Left hindlimb (tissue), 1 donor: ENCODE data around the gene PCGF3.
"Not testable (repeated sequence)": the region's sequence is repeated elsewhere in the genome, so short reads cannot be mapped to it uniquely, and the experiment has no call there.

Source experiments
- DNase-seq: peaks from one replicate; pipeline ENCODE4 v3.0.0-alpha.2; 2018

PCGF3 gene

GRCh38 chr4:683247-683897, 22.3 kb upstream of the PCGF3 start:
- peak; percentile 32 for DNase-seq

DNA sequence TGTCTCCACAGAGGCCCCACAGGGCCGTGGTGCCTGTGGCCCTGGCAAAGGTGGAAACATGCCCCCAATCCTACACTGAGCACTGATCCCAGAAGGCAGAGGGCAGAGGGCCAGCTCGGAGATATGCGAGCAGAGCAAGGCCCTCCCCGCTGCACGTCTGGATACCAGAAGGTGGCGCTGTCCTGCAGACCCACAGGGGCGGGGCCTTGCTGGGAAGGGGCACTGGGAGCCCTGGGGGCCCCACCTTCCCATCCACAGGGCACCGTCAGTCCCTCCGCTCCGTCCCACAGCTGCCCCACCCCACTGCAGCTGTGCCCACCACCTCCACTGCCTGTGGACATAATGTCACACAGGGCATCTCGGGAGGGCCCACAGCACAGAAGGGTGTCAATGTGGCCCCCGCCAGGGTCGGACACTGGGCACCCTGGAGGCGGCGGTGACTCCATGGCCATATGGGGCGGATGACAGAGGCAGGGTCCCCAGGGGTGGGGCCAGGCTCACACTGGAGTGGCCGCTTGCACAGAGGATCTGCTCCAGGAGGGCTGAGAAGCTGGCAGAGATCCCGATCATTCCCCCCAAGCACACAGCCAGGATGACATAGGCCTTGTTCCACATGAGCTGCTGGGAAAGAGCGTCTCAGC, 21.5 kb upstream of the PCGF3 start:
- DNase-seq = peak; percentile 64

DNA sequence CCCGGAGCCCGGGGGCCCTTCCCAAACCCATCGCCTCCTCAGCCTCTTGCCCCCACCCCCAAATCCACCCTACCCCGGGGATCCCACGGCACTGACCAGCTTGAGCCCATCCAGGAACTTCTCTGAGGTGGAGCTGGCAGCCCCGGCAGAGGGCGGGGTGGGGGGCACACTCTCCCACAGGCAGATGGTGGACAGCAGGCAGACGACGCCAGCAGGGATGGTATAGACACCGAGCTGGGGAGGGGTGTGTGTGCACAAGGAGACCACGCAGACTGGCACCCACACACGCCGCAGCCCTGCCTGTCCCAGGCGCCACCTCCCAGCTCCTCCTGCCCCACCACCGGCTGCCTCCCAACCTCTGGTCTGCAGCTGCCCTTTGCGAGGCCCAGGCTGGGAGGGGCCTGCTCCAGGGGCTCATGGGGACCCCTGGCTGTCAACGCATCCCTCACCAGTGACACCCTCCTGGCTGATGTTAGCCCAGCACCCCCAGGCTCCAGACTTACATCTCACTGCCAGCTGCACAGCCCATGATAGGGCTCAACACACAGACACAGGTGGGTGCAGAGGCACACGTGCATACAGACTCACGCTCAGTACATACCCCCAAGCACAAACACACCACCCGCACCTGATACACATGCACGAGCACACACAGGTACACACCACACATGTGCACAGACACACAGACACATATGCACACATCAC, 20.9 kb upstream of the PCGF3 start:
- DNase-seq = peak; percentile 33

DNA sequence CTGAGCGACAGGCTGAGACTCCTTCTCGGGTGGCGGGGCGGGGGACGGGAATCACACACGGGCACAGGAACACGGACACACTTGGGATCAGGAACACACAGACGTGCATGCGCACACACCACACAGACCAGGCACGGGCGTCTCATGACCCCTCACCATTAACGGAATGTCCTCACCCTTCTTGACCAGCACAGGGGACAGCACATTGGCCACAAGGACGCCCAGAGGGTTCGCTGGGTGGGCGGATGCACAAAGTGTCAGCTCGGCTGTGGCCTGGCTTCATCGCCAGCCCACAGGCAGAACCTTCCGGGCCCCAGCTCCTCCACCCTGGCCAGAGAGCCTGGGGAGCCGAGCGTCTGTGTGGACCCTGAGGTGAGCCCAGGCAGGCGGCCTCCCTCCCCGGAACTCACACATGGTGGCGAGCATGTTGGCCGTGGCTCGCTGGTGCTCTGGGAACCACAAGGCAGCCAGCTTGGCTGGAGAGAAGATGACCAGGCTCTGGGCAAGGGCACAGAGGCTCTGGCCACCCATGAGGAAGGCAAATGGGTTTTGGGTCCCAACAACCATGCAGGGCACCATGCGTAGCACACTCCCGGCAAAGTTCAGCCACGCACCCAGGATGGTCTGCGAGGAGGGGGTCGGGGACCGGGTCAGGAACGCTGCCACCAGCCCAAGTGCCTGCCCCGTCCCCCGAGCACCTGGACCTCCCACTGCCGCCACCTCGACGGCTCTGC, 19.8 kb upstream of the PCGF3 start:
- DNase-seq = no peak

- DNase-seq = peak; percentile 35
Measured at GRCh38 chr4:686413-687040, 19.1 kb upstream of the PCGF3 start.

DNA sequence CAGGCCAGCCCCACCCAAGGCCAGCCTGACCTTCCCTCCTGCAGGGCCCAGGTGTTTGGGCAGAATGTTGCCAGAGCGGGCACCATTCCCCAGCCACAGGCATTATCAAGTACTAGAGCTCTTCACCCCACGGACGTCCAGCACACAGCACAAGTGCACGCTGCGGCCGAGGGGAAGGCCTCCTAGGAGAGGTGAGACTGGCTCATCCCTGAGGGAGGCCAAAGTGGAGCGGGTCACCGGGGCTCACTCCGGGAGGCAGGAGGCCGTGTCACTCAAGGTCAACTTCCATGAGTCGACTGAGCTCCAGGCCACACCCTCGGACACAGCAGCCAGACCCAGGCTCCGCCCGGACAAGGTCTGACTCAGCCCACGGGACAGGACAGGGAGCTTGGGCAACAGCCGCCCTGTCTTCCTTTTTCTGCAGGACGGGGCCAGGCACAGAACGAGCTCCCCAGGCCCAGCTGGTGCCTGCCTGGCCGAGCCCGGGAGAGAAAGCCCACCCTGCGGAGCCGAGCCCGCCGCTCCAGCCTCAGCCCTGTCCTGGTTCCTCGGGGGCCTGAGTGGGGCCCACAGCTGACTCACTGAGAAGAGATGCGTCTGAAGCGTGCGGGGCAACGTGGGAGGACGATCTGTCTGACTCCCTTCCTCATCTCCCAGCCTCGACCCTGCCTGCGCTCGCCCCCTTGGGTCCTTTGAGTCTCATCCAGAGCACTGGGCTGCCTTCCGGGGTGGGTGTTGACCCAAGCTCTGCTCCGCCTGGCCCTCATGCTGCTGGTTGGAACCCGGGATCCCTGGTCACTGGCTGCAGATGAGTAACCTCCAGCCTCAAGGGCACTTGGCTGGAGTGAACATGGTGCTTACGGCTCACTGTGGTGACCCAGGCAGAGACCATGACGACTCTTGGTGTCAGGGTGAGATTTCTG, 18.3 kb upstream of the PCGF3 start:
- DNase-seq = peak; percentile 36

DNA sequence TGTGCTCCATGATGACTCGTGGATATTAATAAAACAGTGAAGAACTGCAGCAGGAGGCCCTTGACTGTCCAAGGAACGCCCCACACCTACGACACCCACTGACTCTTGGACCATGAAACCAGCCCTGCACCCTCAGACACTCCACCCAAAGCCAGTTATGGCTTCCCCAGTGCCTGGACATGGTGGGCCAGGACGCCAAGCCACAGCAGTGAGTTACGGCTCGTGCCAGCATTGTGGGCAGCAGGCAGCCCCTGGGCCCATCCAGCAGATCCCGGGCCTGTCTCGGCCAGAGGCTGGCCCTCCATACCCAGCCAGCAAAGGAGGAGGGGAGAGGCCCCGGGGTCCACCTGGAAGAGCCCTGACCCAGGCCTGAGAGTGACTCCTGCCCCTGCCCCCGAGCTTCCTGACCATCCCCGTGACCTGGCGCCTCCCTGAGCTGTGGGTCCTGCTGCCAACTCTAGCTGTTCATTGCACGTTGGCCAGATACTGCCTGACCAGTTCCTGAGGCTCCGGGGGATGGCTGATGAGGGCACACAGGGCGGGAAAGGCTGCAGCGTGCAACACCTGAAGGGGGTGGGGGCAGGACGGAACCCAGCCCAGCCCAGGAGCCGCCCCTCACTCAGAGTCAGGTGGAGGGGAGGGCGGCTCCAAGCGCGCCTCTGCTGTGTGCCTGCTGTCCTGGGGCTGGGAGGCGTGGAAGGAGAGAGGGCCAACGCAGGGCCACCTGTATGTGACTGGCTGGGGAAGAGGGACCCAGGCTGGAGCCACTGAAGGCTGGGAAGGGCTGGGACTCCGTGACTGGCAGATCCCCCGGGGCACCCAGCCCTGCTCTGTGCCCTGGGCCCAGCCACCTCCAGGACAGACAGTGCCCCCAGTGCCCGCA, 17.4 kb upstream of the PCGF3 start:
- DNase-seq = no peak

DNA sequence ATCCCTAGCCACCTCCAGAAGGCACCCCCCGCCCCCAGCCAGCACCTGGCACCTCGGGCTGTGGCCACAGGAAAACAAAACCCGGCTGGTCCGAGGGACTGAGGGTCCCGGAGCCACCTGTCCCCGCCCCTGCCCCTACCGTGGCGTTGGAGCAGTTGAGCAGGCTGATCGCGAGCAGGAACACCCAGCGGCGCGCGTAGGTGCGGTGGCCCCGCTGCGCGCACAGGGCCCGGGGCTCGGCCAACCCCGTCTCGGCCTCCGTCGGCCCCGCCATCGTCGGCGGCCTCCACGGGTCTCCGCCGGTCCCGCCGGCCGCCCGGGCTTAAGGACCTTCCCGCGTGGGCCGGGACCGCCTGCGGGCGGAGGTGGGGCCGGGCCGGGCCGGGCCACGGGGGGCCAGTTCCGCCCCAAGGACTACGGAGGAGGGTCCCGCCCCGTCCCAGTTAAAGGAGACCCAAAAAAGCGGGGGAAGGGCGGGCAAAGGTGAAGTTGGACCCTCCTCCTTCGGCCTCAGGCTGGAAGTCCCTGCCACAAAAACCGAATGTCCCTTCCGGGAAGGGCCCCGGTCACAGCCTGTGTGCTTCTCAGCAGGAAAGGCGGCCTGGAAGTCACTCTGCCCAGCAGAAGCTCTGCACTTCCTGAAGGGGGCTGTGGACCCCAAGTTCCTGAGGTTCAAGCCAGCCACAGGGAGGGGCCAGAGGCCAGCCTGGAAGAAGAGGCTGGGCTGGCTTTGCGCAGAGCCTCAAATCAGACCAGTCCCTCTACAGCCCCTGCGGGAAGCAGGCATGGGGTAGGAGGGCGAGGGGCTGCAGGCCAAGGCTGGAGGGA, 16.6 kb upstream of the PCGF3 start, which contains the start of gene SLC49A3:
SLC49A3 (minus strand) TSS at position 298 of the 828 bp plus-strand sequence; CDS start at position 274, 24 bp downstream.
- peak; percentile 51 for DNase-seq

DNA sequence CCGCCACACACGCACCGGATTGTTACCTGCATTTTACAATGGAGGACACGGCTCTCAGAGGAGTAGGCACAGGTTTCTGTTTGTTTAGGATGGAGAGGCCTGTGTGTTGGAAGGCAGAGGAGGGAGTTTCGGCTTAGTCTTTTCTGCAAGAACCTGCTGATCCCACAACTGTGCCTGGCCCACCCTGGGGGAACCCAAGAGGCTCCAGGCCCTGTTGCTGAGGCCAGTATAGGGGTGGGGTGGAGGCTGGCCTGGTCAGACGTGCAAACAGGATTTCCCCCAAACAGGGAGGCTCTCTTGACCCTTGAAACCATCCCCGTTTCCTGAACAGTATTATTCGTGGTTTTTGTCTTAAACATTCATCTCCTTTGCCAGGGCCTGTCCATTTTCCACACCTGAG, 15.9 kb upstream of the PCGF3 start:
- no peak for DNase-seq

- DNase-seq = no peak
Measured at GRCh38 chr4:692771-693554, 12.7 kb upstream of the PCGF3 start.

- not testable (repeated sequence) for DNase-seq
Measured at GRCh38 chr4:694341-694940, 11.2 kb upstream of the PCGF3 start.

DNA sequence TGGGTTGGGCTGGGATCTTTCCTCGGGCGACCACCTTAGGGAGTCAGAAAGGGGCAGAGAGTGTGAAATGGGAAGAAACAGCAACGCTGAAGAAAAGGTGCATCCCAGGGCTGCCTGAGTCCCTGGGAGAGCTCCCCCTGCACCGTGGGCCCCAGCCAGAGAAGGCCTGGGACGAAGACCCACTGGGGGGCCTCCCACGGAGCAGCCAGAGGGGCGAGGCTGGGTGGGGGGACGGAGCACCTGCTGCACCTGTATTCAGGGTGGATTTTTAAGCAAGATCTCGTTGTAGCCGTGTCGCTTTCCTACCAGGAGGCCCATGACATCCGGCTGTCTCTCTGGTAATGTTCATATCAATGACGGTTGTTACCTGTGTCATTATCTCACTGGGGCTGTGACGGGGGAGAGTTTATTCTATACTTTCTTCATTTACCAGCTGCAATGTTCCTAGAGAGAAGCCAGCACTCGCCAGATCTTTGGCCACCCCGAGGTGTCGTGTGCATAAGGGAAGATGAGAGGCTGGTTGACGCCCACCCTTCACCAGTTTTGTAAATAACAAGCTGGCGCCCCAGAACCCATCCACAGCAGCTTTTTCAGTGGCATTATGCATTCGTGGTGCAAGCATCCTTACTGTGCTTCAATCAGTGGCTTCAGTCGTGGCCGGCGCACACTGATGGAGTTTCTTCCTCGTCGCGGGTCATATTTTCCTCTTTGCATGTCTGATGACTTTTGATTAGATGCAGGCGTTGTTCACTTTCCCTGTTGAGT, 5.6 kb upstream of the PCGF3 start:
- DNase-seq = no peak

DNA sequence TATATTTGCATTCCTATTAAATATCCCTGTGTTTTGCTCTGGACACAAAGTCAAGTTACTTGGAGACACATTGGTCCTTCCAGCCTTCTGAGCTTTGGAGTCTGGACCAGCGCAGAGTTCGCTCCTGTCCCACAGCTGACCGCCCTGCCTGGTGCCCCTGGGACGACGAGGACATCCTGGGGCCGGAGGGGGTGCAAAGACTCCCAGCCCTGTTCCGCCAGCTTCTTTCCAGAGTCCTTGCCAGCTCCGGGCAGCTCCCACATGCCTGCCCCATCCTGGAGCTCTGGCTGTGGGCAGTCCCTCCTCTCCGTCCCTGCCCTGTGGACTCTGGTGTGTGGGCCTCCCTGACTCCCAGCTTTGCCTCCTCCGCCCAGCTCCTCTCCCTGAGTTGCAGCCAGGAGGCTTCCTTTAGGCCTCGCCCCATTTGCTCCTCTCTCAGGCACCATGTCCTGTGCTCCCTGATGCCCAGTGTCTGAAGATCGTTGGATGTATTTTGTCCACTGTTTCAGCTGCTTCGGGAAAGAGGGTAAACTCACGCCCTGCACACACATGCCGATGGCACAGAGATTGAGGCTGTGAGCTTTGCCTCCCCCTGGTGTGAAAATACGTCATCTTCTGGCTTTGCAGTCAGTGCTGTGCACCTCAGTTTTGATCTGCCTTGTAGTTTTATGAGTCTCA, 4.9 kb upstream of the PCGF3 start:
- DNase-seq = no peak

- no peak for DNase-seq
Measured at GRCh38 chr4:702618-703048, 3.0 kb upstream of the PCGF3 start.

DNA sequence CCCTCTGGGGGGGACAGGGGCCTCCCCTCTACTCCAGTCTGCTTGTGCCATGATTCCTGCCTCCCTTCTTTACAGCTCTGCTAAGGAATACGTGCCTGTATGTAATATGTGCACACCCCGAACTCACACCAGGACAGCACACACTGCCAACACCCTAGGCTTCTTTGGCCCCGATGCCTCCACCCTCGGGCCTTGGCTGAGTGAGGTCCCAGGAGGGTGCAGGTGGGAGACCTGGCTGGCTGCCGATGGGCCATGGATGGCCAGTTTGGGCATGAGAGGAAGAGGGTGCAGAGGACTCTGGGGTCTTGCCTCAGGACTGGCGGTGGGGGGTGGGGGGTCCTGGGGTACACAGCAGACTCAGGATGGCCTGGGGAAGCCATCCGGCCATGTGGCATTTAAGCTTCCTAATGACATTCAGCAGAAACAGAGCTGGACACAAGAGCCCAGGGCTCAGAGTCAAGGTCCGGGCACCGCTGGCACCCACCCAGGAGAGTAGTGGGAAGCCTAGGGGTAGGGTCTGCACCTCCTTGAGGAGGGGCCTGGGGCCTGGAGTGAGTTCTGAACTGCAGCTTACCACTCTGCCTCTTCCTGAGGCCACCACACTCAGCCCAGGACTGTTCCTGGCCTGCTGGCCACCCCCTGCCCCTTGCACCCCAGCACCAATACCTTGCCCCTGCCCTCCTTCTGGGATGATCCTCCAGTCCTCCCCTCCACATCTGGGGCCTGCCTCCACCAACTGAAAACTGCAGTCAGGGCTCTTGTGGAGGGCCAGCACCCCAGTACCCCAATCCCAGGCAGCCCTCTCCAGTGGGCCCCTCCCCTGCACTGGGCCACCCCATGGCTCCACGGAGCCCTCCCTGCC, 2.1 kb upstream of the PCGF3 start:
- no peak for DNase-seq
